ENCODE measurements around the gene THRAP3.

Gene THRAP3

GRCh38 chr1:36284517-36284916, 60.3 kb downstream of the THRAP3 start:
- TF ChIP-seq POLR2AphosphoS5 (IDR thresholded peaks at IDR 0.05; ENCODE audit: low read depth, low read length) (no peak), TAF1 (IDR thresholded peaks at IDR 0.05; ENCODE audit: borderline replicate concordance, low read depth, low read length) (no peak), POLR2A (IDR thresholded peaks at IDR 0.05; ENCODE audit: low read depth, low read length) (no peak)
- DNase-seq (ENCODE audit: insufficient read length) (no peak), FAIRE-seq (no peak)

GRCh38 chr1:36285443-36286101, 61.3 kb downstream of the THRAP3 start:
- TF ChIP-seq POLR2AphosphoS5 (IDR thresholded peaks at IDR 0.05; ENCODE audit: low read depth, low read length) (no peak), TAF1 (IDR thresholded peaks at IDR 0.05; ENCODE audit: borderline replicate concordance, low read depth, low read length) (no peak), POLR2A (IDR thresholded peaks at IDR 0.05; ENCODE audit: low read depth, low read length) (no peak)
- FAIRE-seq (peak; percentile 84), DNase-seq (ENCODE audit: insufficient read length) (peak; percentile 40)

GRCh38 chr1:36286802-36287201, 62.6 kb downstream of the THRAP3 start:
- TF ChIP-seq POLR2A (IDR thresholded peaks at IDR 0.05; ENCODE audit: low read depth, low read length) (no peak), POLR2AphosphoS5 (IDR thresholded peaks at IDR 0.05; ENCODE audit: low read depth, low read length) (no peak), TAF1 (IDR thresholded peaks at IDR 0.05; ENCODE audit: borderline replicate concordance, low read depth, low read length) (no peak)
- FAIRE-seq (no peak), DNase-seq (ENCODE audit: insufficient read length) (no peak)

GRCh38 chr1:36287595-36287994, 63.4 kb downstream of the THRAP3 start:
- no peak for FAIRE-seq
- TF ChIP-seq TAF1 (IDR thresholded peaks at IDR 0.05; ENCODE audit: borderline replicate concordance, low read depth, low read length) (no peak), POLR2A (IDR thresholded peaks at IDR 0.05; ENCODE audit: low read depth, low read length) (no peak), POLR2AphosphoS5 (IDR thresholded peaks at IDR 0.05; ENCODE audit: low read depth, low read length) (no peak)
- no peak for DNase-seq (ENCODE audit: insufficient read length)

- FAIRE-seq (no peak), DNase-seq (ENCODE audit: insufficient read length) (no peak)
- no peak for TF ChIP-seq POLR2AphosphoS5 (IDR thresholded peaks at IDR 0.05; ENCODE audit: low read depth, low read length)
- TF ChIP-seq POLR2A (IDR thresholded peaks at IDR 0.05; ENCODE audit: low read depth, low read length): no peak
- no peak for TF ChIP-seq TAF1 (IDR thresholded peaks at IDR 0.05; ENCODE audit: borderline replicate concordance, low read depth, low read length)
Measured at GRCh38 chr1:36295390-36295789, 71.1 kb downstream of the THRAP3 start.

GRCh38 chr1:36297062-36297461, 72.8 kb downstream of the THRAP3 start:
- TF ChIP-seq TAF1 (IDR thresholded peaks at IDR 0.05; ENCODE audit: borderline replicate concordance, low read depth, low read length) (no peak), POLR2AphosphoS5 (IDR thresholded peaks at IDR 0.05; ENCODE audit: low read depth, low read length) (no peak), POLR2A (IDR thresholded peaks at IDR 0.05; ENCODE audit: low read depth, low read length) (no peak)
- no peak for DNase-seq (ENCODE audit: insufficient read length)
- no peak for FAIRE-seq

- TF ChIP-seq POLR2AphosphoS5 (IDR thresholded peaks at IDR 0.05; ENCODE audit: low read depth, low read length) (no peak), POLR2A (IDR thresholded peaks at IDR 0.05; ENCODE audit: low read depth, low read length) (no peak), TAF1 (IDR thresholded peaks at IDR 0.05; ENCODE audit: borderline replicate concordance, low read depth, low read length) (no peak)
- no peak for DNase-seq (ENCODE audit: insufficient read length)
- no peak for FAIRE-seq
Measured at GRCh38 chr1:36298640-36299039, 74.4 kb downstream of the THRAP3 start.

- no peak for TF ChIP-seq POLR2A (IDR thresholded peaks at IDR 0.05; ENCODE audit: low read depth, low read length)
- TF ChIP-seq POLR2AphosphoS5 (IDR thresholded peaks at IDR 0.05; ENCODE audit: low read depth, low read length): no peak
- no peak for TF ChIP-seq TAF1 (IDR thresholded peaks at IDR 0.05; ENCODE audit: borderline replicate concordance, low read depth, low read length)
- DNase-seq (ENCODE audit: insufficient read length): no peak
- FAIRE-seq: no peak
Measured at GRCh38 chr1:36300526-36300925, 76.3 kb downstream of the THRAP3 start.

- DNase-seq (ENCODE audit: insufficient read length): no peak
- FAIRE-seq: no peak
- no peak for TF ChIP-seq POLR2AphosphoS5 (IDR thresholded peaks at IDR 0.05; ENCODE audit: low read depth, low read length)
- no peak for TF ChIP-seq POLR2A (IDR thresholded peaks at IDR 0.05; ENCODE audit: low read depth, low read length)
- no peak for TF ChIP-seq TAF1 (IDR thresholded peaks at IDR 0.05; ENCODE audit: borderline replicate concordance, low read depth, low read length)
Measured at GRCh38 chr1:36301220-36301619, 77.0 kb downstream of the THRAP3 start.

GRCh38 chr1:36303244-36303643, 79.0 kb downstream of the THRAP3 start:
- TF ChIP-seq POLR2AphosphoS5 (IDR thresholded peaks at IDR 0.05; ENCODE audit: low read depth, low read length): no peak
- TF ChIP-seq TAF1 (IDR thresholded peaks at IDR 0.05; ENCODE audit: borderline replicate concordance, low read depth, low read length): no peak
- no peak for FAIRE-seq
- no peak for DNase-seq (ENCODE audit: insufficient read length)

- TF ChIP-seq POLR2A (IDR thresholded peaks at IDR 0.05; ENCODE audit: low read depth, low read length) (no peak), TAF1 (IDR thresholded peaks at IDR 0.05; ENCODE audit: borderline replicate concordance, low read depth, low read length) (no peak), POLR2AphosphoS5 (IDR thresholded peaks at IDR 0.05; ENCODE audit: low read depth, low read length) (no peak)
- no peak for FAIRE-seq
- no peak for DNase-seq (ENCODE audit: insufficient read length)
Measured at GRCh38 chr1:36303650-36304360, 79.6 kb downstream of the THRAP3 start.

GRCh38 chr1:36304521-36304920, 80.3 kb downstream of the THRAP3 start:
- no peak for FAIRE-seq
- no peak for TF ChIP-seq POLR2AphosphoS5 (IDR thresholded peaks at IDR 0.05; ENCODE audit: low read depth, low read length)
- no peak for TF ChIP-seq TAF1 (IDR thresholded peaks at IDR 0.05; ENCODE audit: borderline replicate concordance, low read depth, low read length)
- TF ChIP-seq POLR2A (IDR thresholded peaks at IDR 0.05; ENCODE audit: low read depth, low read length): no peak

More at GRCh38 chr1:36304521-36304920, 80.3 kb downstream of the THRAP3 start:
- no peak for DNase-seq (ENCODE audit: insufficient read length)

Measured in GM12892 (cell line).